ENCODE measurements around the gene DCAF10. TPM values are rescaled to one million over a fixed set of nuclear protein-coding genes. Genes with fewer than 3 reads are reported as not detected.
A peak's percentile ranks its signal among the peaks of the same experiment; 100 is the strongest.

Gene DCAF10
- total RNA-seq, 4 donors from 2014 or later: 23.8 to 30.4 (median 26.0) TPM

- DNase-seq (ENCODE audit: low spot score in 2 of 2): no peak
- intact Hi-C loops (cut with DNase I; ENCODE audit: low total_unique reads): no loop called here
- WGBS, 2 donors: 90 to 95% methylated on average over 1 of the region's 1 CpG
- H3K4me3 ChIP-seq (ENCODE audit: low read depth, poor library complexity, severe bottlenecking): no peak overlapping the region
- no peak for TF ChIP-seq POLR2A (IDR thresholded peaks at IDR 0.05)
- no peak for TF ChIP-seq CTCF (IDR thresholded peaks at IDR 0.05)
Measured at GRCh38 chr9:37775216-37775919, 25.2 kb upstream of the DCAF10 start.

GRCh38 chr9:37776328-37776727 is 24.3 kb upstream of the DCAF10 start:
- intact Hi-C loops (cut with DNase I; ENCODE audit: low total_unique reads): no loop called here
- 89 to 91% methylated on average over 5 of the region's 5 CpGs for WGBS, 2 donors
- TF ChIP-seq CTCF (IDR thresholded peaks at IDR 0.05) (no peak), POLR2A (IDR thresholded peaks at IDR 0.05) (no peak)
- DNase-seq (ENCODE audit: low spot score in 2 of 2): no peak
- H3K4me3 ChIP-seq (ENCODE audit: low read depth, poor library complexity, severe bottlenecking): no peak overlapping the region

GRCh38 chr9:37778534-37778933 is 22.1 kb upstream of the DCAF10 start:
- DNase-seq (ENCODE audit: low spot score in 2 of 2): no peak
- H3K4me3 ChIP-seq (ENCODE audit: low read depth, poor library complexity, severe bottlenecking): no peak overlapping the region
- intact Hi-C loops (cut with DNase I; ENCODE audit: low total_unique reads): no loop called here
- TF ChIP-seq CTCF (IDR thresholded peaks at IDR 0.05): no peak
- TF ChIP-seq POLR2A (IDR thresholded peaks at IDR 0.05): no peak
- 31 to 49% methylated on average over 2 of the region's 2 CpGs for WGBS, 2 donors

GRCh38 chr9:37784291-37784615 is 16.3 kb upstream of the DCAF10 start:
- peak overlapping the region; percentile 87 for H3K4me3 ChIP-seq (ENCODE audit: low read depth, poor library complexity, severe bottlenecking)
- intact Hi-C loops (cut with DNase I; ENCODE audit: low total_unique reads): loop anchor here (10.0 kb wide), 1 partner anchor 199 kb away; no protein-coding TSS in a partner anchor
- 1% methylated on average over 6 of the region's 6 CpGs for WGBS, 2 donors
- TF ChIP-seq POLR2A (IDR thresholded peaks at IDR 0.05) (no peak), CTCF (IDR thresholded peaks at IDR 0.05) (no peak)
- DNase-seq (ENCODE audit: low spot score in 2 of 2): no peak

GRCh38 chr9:37784616-37785483 is 15.7 kb upstream of the DCAF10 start, which contains the start of gene EXOSC3:
TSS of gene EXOSC3 (minus strand) at chr9:37785064. CDS start at chr9:37785044, 20 bp downstream.
- TF ChIP-seq POLR2A (IDR thresholded peaks at IDR 0.05) (no peak), CTCF (IDR thresholded peaks at IDR 0.05) (no peak)
- peak within 1 kb of the TSS; percentile 87 for H3K4me3 ChIP-seq (ENCODE audit: low read depth, poor library complexity, severe bottlenecking)
- intact Hi-C loops (cut with DNase I; ENCODE audit: low total_unique reads): loop anchor here (10.0 kb wide), 1 partner anchor 200 kb away; no protein-coding TSS in a partner anchor
- 0 to 1% methylated on average over 37 to 45 of the region's 73 CpGs for WGBS, 2 donors
- peak; percentile 85 to 97 for DNase-seq (ENCODE audit: low spot score in 2 of 2)

Data from lower leg skin (tissue), 4 donors.